Measurements from ENCODE around the gene GALR3.

Gene GALR3

GRCh38 chr22:37812869-37813678 lies 10.1 kb upstream of the GALR3 start:
- POLR2A ChIA-PET, result interaction anchor here (1.0 to 7.4 kb wide), 2 partner anchors 6 to 93 kb away, joined by 3 to 78 read pairs; partner anchors contain the start of genes GCAT and MICALL1
- CTCF ChIA-PET, result no interaction called here

GRCh38 chr22:37815593-37815992 lies 7.6 kb upstream of the GALR3 start:
- no peak for DNase-seq (ENCODE audit: extremely low spot score)
- ChIA-PET CTCF (interaction anchor here (3.0 kb wide), 1 partner anchor 48 kb away, joined by 10 read pairs; no protein-coding TSS in a partner anchor), POLR2A (interaction anchor here (7.4 kb wide), 1 partner anchor 9 kb away, joined by 78 read pairs; the partner anchor contains the start of gene GCAT)
- TF ChIP-seq ZNF384 (IDR thresholded peaks at IDR 0.05) (no peak), ELF4 (IDR thresholded peaks at IDR 0.05) (no peak)

More at GRCh38 chr22:37812869-37813678, 10.1 kb upstream of the GALR3 start:
- no peak for DNase-seq (ENCODE audit: extremely low spot score)
- TF ChIP-seq FOXA1 (IDR thresholded peaks at IDR 0.05) (no peak), NFRKB (IDR thresholded peaks at IDR 0.05) (no peak), TARDBP (IDR thresholded peaks at IDR 0.05) (no peak), PKNOX1 (IDR thresholded peaks at IDR 0.05) (no peak), HDGF (IDR thresholded peaks at IDR 0.05; ENCODE audit: borderline replicate concordance) (no peak), BHLHE40 (IDR thresholded peaks at IDR 0.05; ENCODE audit: borderline replicate concordance) (no peak), LEF1 (IDR thresholded peaks at IDR 0.05; ENCODE audit: borderline replicate concordance) (no peak), L3MBTL2 (conservative IDR thresholded peaks at IDR 0.05) (no peak), ZNF384 (IDR thresholded peaks at IDR 0.05) (no peak), SUZ12 (IDR thresholded peaks at IDR 0.05) (no peak), CTBP1 (IDR thresholded peaks at IDR 0.05; ENCODE audit: borderline replicate concordance) (no peak), FOXM1 (IDR thresholded peaks at IDR 0.05; ENCODE audit: borderline replicate concordance) (no peak)

- POLR2A ChIA-PET, result interaction anchor here (3.0 to 7.4 kb wide), 3 partner anchors 10 to 32 kb away, joined by 8 to 78 read pairs (median 19); partner anchors contain the start of genes ANKRD54, EIF3L and GCAT
- DNase-seq (ENCODE audit: extremely low spot score), result no peak
- TF ChIP-seq HDGF (IDR thresholded peaks at IDR 0.05; ENCODE audit: borderline replicate concordance) (no peak), LEF1 (IDR thresholded peaks at IDR 0.05; ENCODE audit: borderline replicate concordance) (no peak), BHLHE40 (IDR thresholded peaks at IDR 0.05; ENCODE audit: borderline replicate concordance) (no peak), L3MBTL2 (conservative IDR thresholded peaks at IDR 0.05) (no peak), TARDBP (IDR thresholded peaks at IDR 0.05) (no peak), PKNOX1 (IDR thresholded peaks at IDR 0.05) (no peak), NFRKB (IDR thresholded peaks at IDR 0.05) (no peak)
- CTCF ChIA-PET, result interaction anchor here (0.7 to 3.0 kb wide), 10 partner anchors 8 to 147 kb away, joined by 3 to 69 read pairs (median 4); partner anchors contain the start of genes ANKRD54 and GCAT
Measured at GRCh38 chr22:37816543-37817180, 6.5 kb upstream of the GALR3 start.

GRCh38 chr22:37817705-37818408 lies 5.3 kb upstream of the GALR3 start:
- ChIA-PET CTCF (interaction anchor here (0.6 to 2.9 kb wide), 19 partner anchors 10 to 148 kb away, joined by 3 to 69 read pairs (median 3); partner anchors contain the start of genes ANKRD54, GCAT and LGALS1), POLR2A (interaction anchor here (0.7 to 7.4 kb wide), 10 partner anchors 11 to 137 kb away, joined by 3 to 78 read pairs (median 6); partner anchors contain the start of genes ANKRD54, EIF3L, GCAT and MICALL1)
- peak; percentile 96 for DNase-seq (ENCODE audit: extremely low spot score)
- TF ChIP-seq FOXM1 (IDR thresholded peaks at IDR 0.05; ENCODE audit: borderline replicate concordance) (peak; percentile 63; the same call in 1 of the 2 replicates), ARNT (IDR thresholded peaks at IDR 0.05) (no peak), TARDBP (IDR thresholded peaks at IDR 0.05) (no peak), L3MBTL2 (conservative IDR thresholded peaks at IDR 0.05) (no peak)

- no peak for TF ChIP-seq FOXA1 (IDR thresholded peaks at IDR 0.05)
- no peak for TF ChIP-seq ZNF384 (IDR thresholded peaks at IDR 0.05)
- no peak for TF ChIP-seq SUZ12 (IDR thresholded peaks at IDR 0.05)
- no peak for TF ChIP-seq ARNT (IDR thresholded peaks at IDR 0.05)
- TF ChIP-seq SP1 (IDR thresholded peaks at IDR 0.05), result no peak
- no peak for DNase-seq (ENCODE audit: extremely low spot score)
- ChIA-PET POLR2A (interaction anchor here (0.7 to 7.4 kb wide), 8 partner anchors 12 to 136 kb away, joined by 3 to 78 read pairs (median 7); partner anchors contain the start of genes ANKRD54, EIF3L, GCAT and MICALL1), CTCF (interaction anchor here (0.7 to 2.9 kb wide), 12 partner anchors 10 to 147 kb away, joined by 3 to 69 read pairs (median 4); partner anchors contain the start of genes ANKRD54, GCAT and LGALS1)
Measured at GRCh38 chr22:37818409-37819104, 4.6 kb upstream of the GALR3 start.

- TF ChIP-seq BHLHE40 (IDR thresholded peaks at IDR 0.05; ENCODE audit: borderline replicate concordance) (no peak), SUZ12 (IDR thresholded peaks at IDR 0.05) (no peak), L3MBTL2 (conservative IDR thresholded peaks at IDR 0.05) (no peak), TARDBP (IDR thresholded peaks at IDR 0.05) (no peak), FOXA1 (IDR thresholded peaks at IDR 0.05) (no peak), FOXM1 (IDR thresholded peaks at IDR 0.05; ENCODE audit: borderline replicate concordance) (no peak), ARNT (IDR thresholded peaks at IDR 0.05) (no peak), FOXK2 (IDR thresholded peaks at IDR 0.05) (no peak), NFRKB (IDR thresholded peaks at IDR 0.05) (no peak)
- ChIA-PET CTCF (interaction anchor here (1.2 to 2.9 kb wide), 2 partner anchors 28 to 43 kb away, joined by 3 to 69 read pairs; no protein-coding TSS in a partner anchor), POLR2A (interaction anchor here (1.1 to 7.4 kb wide), 6 partner anchors 12 to 87 kb away, joined by 3 to 78 read pairs (median 7); partner anchors contain the start of genes ANKRD54, EIF3L, GCAT and MICALL1)
- DNase-seq (ENCODE audit: extremely low spot score), result no peak
Measured at GRCh38 chr22:37819105-37819433, 4.1 kb upstream of the GALR3 start.

Data from HEK293T (cell line).